GM23248 (cell line): Measurements from ENCODE around the gene CNN2.

Source experiments
- EZH2 ChIP-seq: fragments of 200-600 bp; sonication (generic); IDR thresholded peaks from 2 replicates; pipeline ENCODE4 v1.6.1; 2018; ENCODE audit warnings: antibody characterized with exemption, mild to moderate bottlenecking; ENCODE audit not compliant: insufficient read depth, poor library complexity, severe bottlenecking
- EZH2phosphoT487 ChIP-seq: fragments of 200-600 bp; sonication (generic); IDR thresholded peaks from 2 replicates; pipeline ENCODE4 v1.6.1; 2018; ENCODE audit warnings: antibody characterized with exemption, moderate library complexity, mild to moderate bottlenecking, low read depth; ENCODE audit not compliant: insufficient read depth

DNA sequence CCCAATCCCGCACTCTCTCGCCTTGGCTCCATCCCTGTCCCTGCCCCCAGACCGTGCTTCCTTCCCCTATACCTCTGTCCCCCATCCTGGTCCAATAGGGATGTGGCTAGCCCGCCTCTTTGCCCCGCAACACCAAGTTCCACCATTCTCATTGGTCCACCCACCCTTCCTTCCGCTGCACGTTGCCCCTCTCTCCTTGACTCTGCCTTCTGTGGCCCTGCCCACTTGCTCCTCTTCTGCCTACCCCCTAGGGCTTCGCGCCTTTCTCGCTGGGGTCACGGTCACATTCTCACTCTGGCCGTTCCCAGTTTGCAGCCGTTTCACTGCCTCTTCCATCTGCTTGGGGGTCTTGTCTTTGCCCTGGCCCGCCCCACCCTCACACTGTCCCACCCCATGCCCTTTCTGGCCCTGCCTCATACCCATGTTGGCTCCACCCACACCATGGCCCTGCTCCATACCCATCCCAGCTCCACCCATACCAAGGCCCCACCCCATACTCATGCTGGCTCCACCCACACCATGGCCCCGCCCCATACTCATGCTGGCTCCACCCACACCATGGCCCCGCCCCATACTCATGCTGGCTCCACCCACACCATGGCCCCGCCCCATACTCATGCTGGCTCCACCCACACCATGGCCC lies 36.1 kb downstream of the CNN2 start:
- no peak for TF ChIP-seq EZH2phosphoT487
- no peak for TF ChIP-seq EZH2
